ENCODE data around the gene SDCCAG8.

Gene SDCCAG8

DNA sequence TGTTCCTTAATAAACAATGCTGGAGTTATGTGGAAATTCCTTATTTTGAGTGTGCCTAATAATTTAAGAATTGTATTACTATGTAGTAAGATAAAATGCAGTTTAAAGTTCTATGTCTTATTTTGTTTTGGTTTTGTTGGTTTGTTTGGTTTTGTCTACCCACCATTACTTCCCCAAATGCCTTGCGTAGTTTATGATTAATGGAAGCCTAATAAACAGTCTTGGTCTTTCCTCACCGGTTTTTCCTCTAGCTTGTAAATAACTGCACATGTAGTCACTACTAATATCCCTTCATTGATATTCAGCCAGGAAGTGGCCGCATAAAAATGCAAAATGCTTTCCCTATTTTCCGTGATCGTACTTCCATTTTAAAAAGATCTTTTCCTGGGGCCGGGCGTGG lies 2.9 kb downstream of the SDCCAG8 start:
- no peaks in the 10 kb centered on the region for H3K36me3 ChIP-seq (ENCODE audit: insufficient read depth, low read length)
- no peaks in the 10 kb centered on the region for H3K27me3 ChIP-seq (ENCODE audit: insufficient read depth, low read length)
- H3K4me3 ChIP-seq (ENCODE audit: low read length): no peak overlapping the region
- H3K4me1 ChIP-seq (ENCODE audit: insufficient read depth, low read length): peaks cover 4% of the 10 kb centered on the region
- H3K9me3 ChIP-seq (ENCODE audit: low read length): no peaks in the 10 kb centered on the region
- H2AFZ ChIP-seq (ENCODE audit: low read depth, low read length): no peak overlapping the region

DNA sequence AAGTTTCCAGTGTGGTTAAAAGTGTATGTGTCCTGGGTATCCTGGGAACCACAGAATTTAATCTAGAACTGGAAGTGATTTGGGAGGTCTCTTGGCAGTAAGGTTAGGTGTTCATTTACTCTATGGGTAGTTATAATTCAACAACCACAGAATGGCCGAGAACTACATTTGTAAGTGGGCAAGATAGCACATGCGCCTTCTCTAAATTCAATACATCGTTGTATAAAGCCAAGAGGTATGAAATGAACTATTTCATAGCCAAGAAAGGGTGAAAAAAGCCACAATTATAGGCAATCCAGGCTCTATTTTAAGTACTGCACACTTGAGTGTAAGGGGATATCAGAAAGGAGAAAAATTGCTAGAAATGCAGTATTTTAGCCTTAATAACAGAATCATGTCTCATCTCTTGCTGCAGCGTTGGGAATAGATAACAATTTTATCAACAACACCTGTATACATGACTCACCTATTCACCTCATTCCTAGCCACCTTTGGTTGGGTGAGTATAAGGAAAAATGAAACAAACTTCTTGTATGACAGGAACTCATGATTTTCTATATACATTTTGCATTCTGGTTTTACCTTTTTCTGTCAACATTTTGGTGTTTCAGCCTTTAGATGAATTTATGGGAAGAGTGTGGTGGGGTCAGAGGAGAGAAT lies 4.5 kb downstream of the SDCCAG8 start:
- Histone ChIP-seq H3K4me3 (ENCODE audit: low read length) (no peak overlapping the region), H3K27me3 (ENCODE audit: insufficient read depth, low read length) (no peaks in the 10 kb centered on the region), H3K36me3 (ENCODE audit: insufficient read depth, low read length) (no peaks in the 10 kb centered on the region), H3K4me1 (ENCODE audit: insufficient read depth, low read length) (peaks cover 4% of the 10 kb centered on the region), H3K9me3 (ENCODE audit: low read length) (no peaks in the 10 kb centered on the region), H2AFZ (ENCODE audit: low read depth, low read length) (no peak overlapping the region)

DNA sequence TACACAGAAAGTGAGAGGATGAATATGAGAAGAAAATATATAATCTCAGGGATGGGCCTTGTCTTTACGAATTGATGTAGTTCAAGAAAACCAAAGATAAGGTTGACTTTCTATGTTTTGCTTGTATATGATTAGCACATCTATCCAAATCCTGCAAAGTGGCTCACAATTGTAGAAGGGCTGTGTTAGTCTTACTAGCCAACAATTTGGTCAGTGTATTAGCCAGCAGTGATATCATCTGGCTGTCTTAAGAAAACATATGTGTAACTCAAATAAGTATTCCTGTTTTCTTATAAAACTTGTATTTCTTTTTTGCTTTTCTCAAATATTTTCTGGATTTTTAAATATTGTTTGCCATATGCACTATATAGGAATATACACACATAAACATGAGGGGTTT lies 5.5 kb downstream of the SDCCAG8 start:
- Histone ChIP-seq H3K4me3 (ENCODE audit: low read length) (no peak overlapping the region), H3K4me1 (ENCODE audit: insufficient read depth, low read length) (peaks cover 4% of the 10 kb centered on the region), H3K27me3 (ENCODE audit: insufficient read depth, low read length) (no peaks in the 10 kb centered on the region)

DNA sequence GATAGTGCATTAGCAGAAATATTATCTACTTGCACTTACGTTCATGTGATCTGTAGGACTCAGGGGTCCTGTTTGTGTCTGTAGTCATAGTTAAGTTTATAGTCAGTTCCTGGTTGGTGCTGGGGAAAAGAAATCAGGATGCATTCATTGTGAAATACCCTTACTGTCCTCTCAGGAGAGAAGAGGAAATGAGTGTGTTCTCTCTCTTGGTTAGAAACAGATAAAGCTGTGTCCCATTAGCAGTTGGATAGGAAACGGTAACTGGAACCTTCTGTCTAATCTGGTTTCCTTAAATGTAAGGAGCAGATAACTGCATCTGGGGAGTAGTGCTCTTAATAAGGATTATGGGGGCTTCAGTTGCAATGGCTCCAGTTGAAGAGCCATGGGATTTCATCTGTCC lies 8.9 kb downstream of the SDCCAG8 start:
- H3K4me3 ChIP-seq (ENCODE audit: low read length): no peak overlapping the region
- no peaks in the 10 kb centered on the region for H3K36me3 ChIP-seq (ENCODE audit: insufficient read depth, low read length)
- H3K4me1 ChIP-seq (ENCODE audit: insufficient read depth, low read length): no peaks in the 10 kb centered on the region
- no peaks in the 10 kb centered on the region for H3K9me3 ChIP-seq (ENCODE audit: low read length)
- no peaks in the 10 kb centered on the region for H3K27me3 ChIP-seq (ENCODE audit: insufficient read depth, low read length)
- no peak overlapping the region for H2AFZ ChIP-seq (ENCODE audit: low read depth, low read length)

More for the DNA sequence above, 5.5 kb downstream of the SDCCAG8 start:
- no peak overlapping the region for H2AFZ ChIP-seq (ENCODE audit: low read depth, low read length)
- no peaks in the 10 kb centered on the region for H3K36me3 ChIP-seq (ENCODE audit: insufficient read depth, low read length)
- H3K9me3 ChIP-seq (ENCODE audit: low read length): no peaks in the 10 kb centered on the region

DNA sequence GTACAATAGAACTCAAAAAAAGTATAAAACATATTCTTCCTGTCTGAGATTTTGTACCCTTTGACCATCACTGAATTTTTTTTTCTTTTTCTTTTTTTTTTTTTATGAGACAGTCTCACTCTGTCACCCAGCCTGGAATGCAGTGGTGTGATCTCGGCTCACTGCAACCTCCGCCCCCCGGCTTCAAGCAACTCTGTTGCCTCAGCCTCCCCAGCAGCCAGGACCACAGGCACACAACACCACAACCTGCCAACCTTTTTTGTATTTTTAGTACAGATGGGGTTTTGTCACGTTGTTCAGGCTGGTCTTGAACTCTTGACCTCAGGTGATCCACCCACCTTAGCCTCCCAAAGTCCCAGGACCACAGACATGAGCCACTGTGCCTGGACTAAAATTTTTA lies 10.4 kb downstream of the SDCCAG8 start:
- Histone ChIP-seq H3K27me3 (ENCODE audit: insufficient read depth, low read length) (no peaks in the 10 kb centered on the region), H3K4me1 (ENCODE audit: insufficient read depth, low read length) (no peaks in the 10 kb centered on the region), H2AFZ (ENCODE audit: low read depth, low read length) (no peak overlapping the region), H3K9me3 (ENCODE audit: low read length) (no peaks in the 10 kb centered on the region), H3K4me3 (ENCODE audit: low read length) (no peak overlapping the region), H3K36me3 (ENCODE audit: insufficient read depth, low read length) (peaks cover 2% of the 10 kb centered on the region)

DNA sequence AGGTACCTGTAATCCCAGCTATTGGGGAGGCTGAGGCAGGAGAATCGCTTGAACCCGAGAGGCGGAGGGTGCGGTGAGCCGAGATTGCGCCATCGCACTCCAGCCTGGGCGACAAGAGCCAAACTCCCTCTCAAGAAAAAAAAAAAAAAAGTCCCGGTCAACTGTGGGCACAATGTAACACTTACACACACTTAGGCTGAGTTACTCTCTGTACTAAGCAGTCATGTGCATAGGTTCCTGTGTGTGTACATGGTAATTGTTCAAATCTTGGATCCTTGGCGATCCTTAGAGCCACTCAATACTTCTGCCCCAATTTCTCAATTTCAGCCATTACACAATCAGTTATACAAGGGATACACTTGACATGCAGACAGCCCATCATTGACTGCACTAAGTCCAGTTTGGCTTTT lies 11.6 kb downstream of the SDCCAG8 start:
- Histone ChIP-seq H3K27me3 (ENCODE audit: insufficient read depth, low read length) (no peaks in the 10 kb centered on the region), H3K4me1 (ENCODE audit: insufficient read depth, low read length) (no peaks in the 10 kb centered on the region), H2AFZ (ENCODE audit: low read depth, low read length) (no peak overlapping the region), H3K4me3 (ENCODE audit: low read length) (no peak overlapping the region), H3K36me3 (ENCODE audit: insufficient read depth, low read length) (peaks cover 8% of the 10 kb centered on the region), H3K9me3 (ENCODE audit: low read length) (no peaks in the 10 kb centered on the region)

DNA sequence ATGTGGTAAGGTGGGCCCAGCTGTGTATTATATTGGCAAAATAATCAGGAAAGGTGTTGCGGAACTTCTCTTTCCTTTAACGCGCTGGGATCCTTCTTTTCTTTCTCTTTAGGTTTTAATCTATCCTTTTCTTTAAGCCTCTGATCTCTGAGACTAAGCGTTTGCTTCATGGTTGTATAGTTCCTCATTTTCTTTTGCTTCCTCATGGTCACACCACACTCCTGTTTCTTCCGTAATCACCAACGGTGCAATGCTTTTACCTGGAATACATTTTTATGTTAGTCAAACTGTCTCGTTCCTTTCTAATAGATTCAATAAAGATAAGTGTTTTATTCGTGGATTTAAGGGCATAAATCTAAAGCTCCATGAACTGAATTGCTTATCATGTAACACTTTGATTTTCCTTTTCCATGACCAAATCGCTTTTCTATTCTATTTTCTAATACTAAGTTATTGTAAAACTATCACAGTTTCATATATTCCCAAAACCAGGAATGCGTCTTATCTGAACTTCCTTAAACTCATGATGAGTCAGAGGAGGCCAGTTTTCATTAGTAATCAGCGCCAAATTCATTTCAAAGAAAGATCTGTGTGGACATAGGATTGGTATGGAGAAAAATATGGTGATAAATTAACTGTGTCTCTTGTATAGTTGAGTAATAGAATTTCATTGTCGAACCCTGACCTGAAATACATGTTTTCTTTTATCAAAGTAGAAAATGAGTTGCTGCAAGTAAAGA lies 12.2 kb downstream of the SDCCAG8 start:
- H3K36me3 ChIP-seq (ENCODE audit: insufficient read depth, low read length): peaks cover 8% of the 10 kb centered on the region
- H3K27me3 ChIP-seq (ENCODE audit: insufficient read depth, low read length): no peaks in the 10 kb centered on the region
- H2AFZ ChIP-seq (ENCODE audit: low read depth, low read length): no peak overlapping the region
- H3K4me1 ChIP-seq (ENCODE audit: insufficient read depth, low read length): no peaks in the 10 kb centered on the region
- no peaks in the 10 kb centered on the region for H3K9me3 ChIP-seq (ENCODE audit: low read length)
- H3K4me3 ChIP-seq (ENCODE audit: low read length): no peak overlapping the region

DNA sequence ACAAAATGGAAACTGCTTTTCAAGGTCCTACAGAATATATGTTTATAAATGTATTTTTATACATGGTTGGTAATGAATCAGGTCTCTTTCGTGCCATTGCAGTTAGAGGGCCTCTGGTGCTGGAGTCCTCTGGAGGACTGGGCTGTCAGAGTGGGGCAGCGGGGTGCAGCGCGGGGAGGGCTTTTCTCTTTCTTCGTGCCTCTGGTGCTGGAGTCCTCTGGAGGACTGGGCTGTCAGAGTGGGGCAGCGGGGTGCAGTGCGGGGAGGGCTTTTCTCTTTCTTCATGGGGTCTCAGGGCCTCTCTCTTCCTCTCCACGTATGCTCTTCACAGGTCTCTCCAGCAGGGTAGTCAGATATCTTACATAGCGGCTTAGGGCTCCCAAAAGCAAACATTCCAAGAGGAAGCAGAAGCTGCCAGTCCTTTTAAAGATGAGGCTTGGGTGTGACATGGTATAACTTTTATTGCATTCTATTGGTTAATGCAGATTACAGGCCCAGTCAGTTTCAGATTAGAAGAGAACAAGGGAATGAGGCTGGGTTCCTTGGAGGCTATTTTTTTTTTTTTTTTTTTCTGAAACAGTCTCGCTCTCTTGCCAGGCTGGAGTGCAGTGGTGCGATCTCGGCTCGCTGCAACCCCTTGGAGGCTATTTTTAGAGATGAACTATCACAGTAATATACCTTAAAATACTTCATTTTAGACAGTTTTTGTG lies 13.1 kb downstream of the SDCCAG8 start:
- Histone ChIP-seq H3K36me3 (ENCODE audit: insufficient read depth, low read length) (peaks cover 8% of the 10 kb centered on the region), H3K4me3 (ENCODE audit: low read length) (no peak overlapping the region), H3K4me1 (ENCODE audit: insufficient read depth, low read length) (no peaks in the 10 kb centered on the region), H2AFZ (ENCODE audit: low read depth, low read length) (no peak overlapping the region), H3K27me3 (ENCODE audit: insufficient read depth, low read length) (no peaks in the 10 kb centered on the region), H3K9me3 (ENCODE audit: low read length) (no peaks in the 10 kb centered on the region)

DNA sequence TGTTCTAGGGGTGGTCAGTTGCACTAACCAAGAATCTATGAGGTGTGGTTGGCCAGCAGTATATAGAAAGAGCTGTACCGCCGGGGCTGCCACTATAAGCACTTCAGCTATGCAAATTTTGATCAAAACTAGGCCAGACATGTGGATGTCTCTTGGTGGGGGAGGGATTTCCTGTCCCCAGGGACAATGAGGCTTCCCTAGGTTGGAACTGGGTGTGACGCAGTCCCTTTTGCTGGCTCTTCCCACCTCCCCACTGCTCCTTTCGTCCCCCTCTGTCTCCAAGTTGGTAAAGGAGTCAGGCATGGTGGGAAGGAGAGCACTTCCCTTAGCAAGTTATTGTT lies 13.6 kb downstream of the SDCCAG8 start:
- Histone ChIP-seq H3K27me3 (ENCODE audit: insufficient read depth, low read length) (no peaks in the 10 kb centered on the region), H3K9me3 (ENCODE audit: low read length) (no peaks in the 10 kb centered on the region), H3K4me3 (ENCODE audit: low read length) (no peak overlapping the region), H3K36me3 (ENCODE audit: insufficient read depth, low read length) (peaks cover 10% of the 10 kb centered on the region), H2AFZ (ENCODE audit: low read depth, low read length) (no peak overlapping the region), H3K4me1 (ENCODE audit: insufficient read depth, low read length) (no peaks in the 10 kb centered on the region)

DNA sequence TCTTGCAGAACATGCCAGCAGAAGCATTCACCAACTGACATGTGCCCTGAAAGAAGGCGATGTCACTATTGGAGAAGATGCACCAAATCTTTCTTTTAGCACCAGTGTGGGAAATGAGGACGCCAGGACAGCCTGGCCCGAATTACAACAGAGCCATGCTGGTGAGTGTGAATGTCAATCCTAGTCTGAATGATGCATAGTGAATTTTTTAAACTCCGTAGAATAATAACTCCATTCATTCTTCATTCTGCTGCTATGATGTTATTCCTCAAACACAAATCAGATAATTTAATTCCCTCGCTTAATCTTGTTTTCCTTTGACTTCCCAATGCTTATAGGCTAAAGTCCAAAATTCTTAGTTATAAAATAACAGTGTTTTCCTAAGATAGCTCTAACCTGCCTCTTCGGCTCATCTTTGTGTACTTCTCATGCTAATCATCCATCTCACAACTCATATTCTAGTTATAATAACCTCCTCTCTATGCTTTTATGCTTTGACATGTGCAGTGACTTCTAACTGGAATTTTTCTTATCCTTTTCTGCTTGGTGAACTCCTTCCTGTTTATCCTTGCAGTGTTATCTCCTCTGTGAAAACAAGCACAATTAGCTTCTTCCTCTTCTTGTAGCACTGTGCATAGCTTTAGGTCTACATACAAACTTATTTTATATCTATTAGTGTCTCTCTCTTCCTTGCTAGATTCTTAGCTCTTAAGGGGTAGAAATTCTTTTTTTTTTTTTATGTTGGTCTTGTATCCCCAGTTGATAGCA lies 14.4 kb downstream of the SDCCAG8 start:
- Histone ChIP-seq H3K27me3 (ENCODE audit: insufficient read depth, low read length) (no peaks in the 10 kb centered on the region), H3K36me3 (ENCODE audit: insufficient read depth, low read length) (peaks cover 16% of the 10 kb centered on the region), H3K9me3 (ENCODE audit: low read length) (no peaks in the 10 kb centered on the region), H3K4me1 (ENCODE audit: insufficient read depth, low read length) (no peaks in the 10 kb centered on the region), H3K4me3 (ENCODE audit: low read length) (no peak overlapping the region), H2AFZ (ENCODE audit: low read depth, low read length) (no peak overlapping the region)

DNA sequence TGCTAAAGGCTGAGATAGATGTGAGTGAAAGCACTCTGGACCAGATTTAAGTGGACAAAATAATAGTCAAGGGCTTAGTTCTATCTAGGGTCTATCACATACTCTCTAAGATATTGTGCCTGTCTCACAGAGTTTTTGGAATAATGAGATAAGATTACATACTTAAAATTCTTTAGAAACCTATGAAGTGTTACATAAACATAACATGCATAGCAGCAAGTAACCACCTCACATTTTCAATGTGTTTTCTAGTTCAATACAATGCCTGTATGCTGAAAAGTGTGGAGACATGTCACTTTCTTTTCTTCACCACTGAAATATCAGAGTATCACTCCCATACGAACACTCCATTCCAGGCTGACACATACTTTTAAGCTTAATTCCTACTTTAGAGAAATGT lies 16.2 kb downstream of the SDCCAG8 start:
- Histone ChIP-seq H3K27me3 (ENCODE audit: insufficient read depth, low read length) (no peaks in the 10 kb centered on the region), H2AFZ (ENCODE audit: low read depth, low read length) (no peak overlapping the region), H3K4me3 (ENCODE audit: low read length) (no peak overlapping the region), H3K36me3 (ENCODE audit: insufficient read depth, low read length) (peaks cover 30% of the 10 kb centered on the region), H3K9me3 (ENCODE audit: low read length) (no peaks in the 10 kb centered on the region), H3K4me1 (ENCODE audit: insufficient read depth, low read length) (no peaks in the 10 kb centered on the region)

DNA sequence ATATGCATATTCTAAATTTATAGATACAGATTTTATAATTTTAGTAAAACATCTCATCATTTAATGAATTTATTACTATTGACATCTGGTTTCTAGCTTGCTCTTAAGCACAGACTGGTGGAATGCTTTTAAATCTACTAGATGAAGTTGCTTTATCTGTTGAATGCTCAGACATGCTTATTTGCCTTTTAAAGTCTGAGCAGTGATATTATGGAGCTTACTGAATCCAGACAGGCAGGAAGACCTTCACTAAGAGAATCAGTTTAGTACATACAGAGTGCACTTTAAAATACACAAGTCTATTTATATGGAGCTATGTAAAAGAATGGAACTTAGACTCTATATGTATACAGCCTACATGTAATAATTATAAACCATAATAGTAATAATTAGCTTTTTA lies 16.6 kb downstream of the SDCCAG8 start:
- Histone ChIP-seq H3K4me1 (ENCODE audit: insufficient read depth, low read length) (no peaks in the 10 kb centered on the region), H3K27me3 (ENCODE audit: insufficient read depth, low read length) (no peaks in the 10 kb centered on the region), H3K36me3 (ENCODE audit: insufficient read depth, low read length) (peaks cover 33% of the 10 kb centered on the region), H3K4me3 (ENCODE audit: low read length) (no peak overlapping the region), H3K9me3 (ENCODE audit: low read length) (no peaks in the 10 kb centered on the region), H2AFZ (ENCODE audit: low read depth, low read length) (no peak overlapping the region)

DNA sequence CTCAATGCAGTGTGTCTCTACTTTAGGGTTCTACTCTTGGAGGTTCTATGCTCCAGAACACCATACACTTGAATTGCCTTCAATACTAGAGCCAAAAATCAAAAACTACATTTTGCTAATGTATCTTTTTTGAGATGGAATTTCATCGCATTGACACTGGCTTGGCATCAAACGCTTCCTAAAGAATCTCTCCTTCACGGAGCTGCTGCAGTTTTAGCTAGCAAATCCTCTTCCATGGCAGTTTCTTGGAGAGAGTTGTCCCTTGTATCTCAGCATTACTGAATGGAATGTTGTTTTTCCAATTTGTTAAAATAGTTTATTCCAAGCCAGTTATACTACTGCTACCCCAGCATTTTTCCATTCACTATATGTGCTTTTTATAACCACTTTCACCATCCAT lies 17.7 kb downstream of the SDCCAG8 start:
- Histone ChIP-seq H3K27me3 (ENCODE audit: insufficient read depth, low read length) (no peaks in the 10 kb centered on the region), H3K4me3 (ENCODE audit: low read length) (no peak overlapping the region), H3K9me3 (ENCODE audit: low read length) (no peaks in the 10 kb centered on the region), H3K36me3 (ENCODE audit: insufficient read depth, low read length) (peaks cover 33% of the 10 kb centered on the region), H3K4me1 (ENCODE audit: insufficient read depth, low read length) (no peaks in the 10 kb centered on the region), H2AFZ (ENCODE audit: low read depth, low read length) (no peak overlapping the region)

All from neuron (in vitro differentiated cells).